ENCODE results near the gene NENF. TPM values are rescaled to one million over a fixed set of nuclear protein-coding genes. Genes with fewer than 3 reads are reported as not detected.
A peak's percentile ranks its signal among the peaks of the same experiment; 100 is the strongest.

Gene NENF
- total and polyA plus RNA-seq, 2 donors (not counting 1 experiment from before 2014, with no cell fraction given), result 10.6 to 20.3 TPM

DNA sequence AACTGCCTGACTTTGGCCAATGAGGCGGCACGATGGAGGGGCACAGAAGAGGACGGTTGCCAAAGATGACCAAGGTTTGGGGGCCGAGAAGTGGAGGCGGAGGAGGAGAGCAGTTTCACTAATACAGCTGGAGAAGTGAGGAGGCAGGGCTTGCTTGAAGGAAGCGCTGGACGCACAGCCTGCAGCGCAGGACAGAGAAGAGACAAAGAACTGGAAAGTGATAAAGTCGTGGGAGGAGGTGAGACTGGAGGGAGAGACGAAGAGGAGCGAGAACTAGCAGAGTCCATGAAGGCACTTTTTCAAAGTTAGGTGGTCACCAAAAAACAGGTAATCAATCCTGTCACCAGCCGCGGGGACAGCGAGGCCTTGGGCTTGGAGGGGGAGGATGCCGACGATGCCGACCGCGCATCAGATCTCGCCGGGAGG lies 18.8 kb upstream of the NENF start:
- peaks cover 45% of the 10 kb centered on the region for H3K79me2 ChIP-seq (ENCODE audit: control insufficient read depth, insufficient read depth, low read length)
- H3K4me3 Mint-ChIP-seq, result peak overlapping the region; percentile 99
- H3K27me3 Mint-ChIP-seq, result no peaks in the 10 kb centered on the region
- peak overlapping the region; percentile 98 for H2AFZ ChIP-seq (ENCODE audit: insufficient read depth, low read depth, low read length, poor library complexity, severe bottlenecking)
- H3K4me3 ChIP-seq (ENCODE audit: control extremely low read depth in 1 of 5, extremely low read depth in 1 of 5, insufficient read depth in 1 of 5, low read depth in 2 of 5, low read length in 4 of 5), result peak overlapping the region; percentile 64 to 93 (median 83)
- peak overlapping the region in 1 of 2 donors; percentile 71 for H3K27ac ChIP-seq (ENCODE audit: low read length in 2 of 2)
- no peak for DNase-seq
- no peaks in the 10 kb centered on the region for H3K27me3 ChIP-seq (replicated peaks in 1 of 4; ENCODE audit: control extremely low read depth in 1 of 4, control insufficient read depth in 3 of 4, insufficient read depth in 4 of 4, low read length in 3 of 4)
- 29% methylated on average over 21 of the region's 21 CpGs for WGBS (ENCODE audit: insufficient coverage)
- peaks cover 39% of the 10 kb centered on the region for H3K4me1 Mint-ChIP-seq
- ChIA-PET POLR2A (interaction anchor here (1.0 kb wide), 1 partner anchor 17 kb away, joined by 4 read pairs; no protein-coding TSS in a partner anchor), CTCF (interaction anchor here (2.7 kb wide), 1 partner anchor 42 kb away, joined by 15 read pairs; no protein-coding TSS in a partner anchor)
- H3K4me2 ChIP-seq (replicated peaks; ENCODE audit: low read depth, low read length, poor library complexity, severe bottlenecking), result peak overlapping the region; percentile 80
- no peak for ATAC-seq (ENCODE audit: low read depth)
- H3K27ac Mint-ChIP-seq, result peak overlapping the region; percentile 86
- TF ChIP-seq, protein P1, sequence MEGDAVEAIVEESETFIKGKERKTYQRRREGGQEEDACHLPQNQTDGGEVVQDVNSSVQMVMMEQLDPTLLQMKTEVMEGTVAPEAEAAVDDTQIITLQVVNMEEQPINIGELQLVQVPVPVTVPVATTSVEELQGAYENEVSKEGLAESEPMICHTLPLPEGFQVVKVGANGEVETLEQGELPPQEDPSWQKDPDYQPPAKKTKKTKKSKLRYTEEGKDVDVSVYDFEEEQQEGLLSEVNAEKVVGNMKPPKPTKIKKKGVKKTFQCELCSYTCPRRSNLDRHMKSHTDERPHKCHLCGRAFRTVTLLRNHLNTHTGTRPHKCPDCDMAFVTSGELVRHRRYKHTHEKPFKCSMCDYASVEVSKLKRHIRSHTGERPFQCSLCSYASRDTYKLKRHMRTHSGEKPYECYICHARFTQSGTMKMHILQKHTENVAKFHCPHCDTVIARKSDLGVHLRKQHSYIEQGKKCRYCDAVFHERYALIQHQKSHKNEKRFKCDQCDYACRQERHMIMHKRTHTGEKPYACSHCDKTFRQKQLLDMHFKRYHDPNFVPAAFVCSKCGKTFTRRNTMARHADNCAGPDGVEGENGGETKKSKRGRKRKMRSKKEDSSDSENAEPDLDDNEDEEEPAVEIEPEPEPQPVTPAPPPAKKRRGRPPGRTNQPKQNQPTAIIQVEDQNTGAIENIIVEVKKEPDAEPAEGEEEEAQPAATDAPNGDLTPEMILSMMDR (IDR thresholded peaks at IDR 0.05), result no peak
- TF ChIP-seq EZH2 (IDR thresholded peaks at IDR 0.05; ENCODE audit: borderline replicate concordance, insufficient read depth, low read depth, low read length, poor library complexity, severe bottlenecking), result no peak
- no peaks in the 10 kb centered on the region for H3K9me3 Mint-ChIP-seq (ENCODE audit: insufficient read depth)
- peaks cover 10% of the 10 kb centered on the region for H4K20me1 ChIP-seq (ENCODE audit: control insufficient read depth, insufficient read depth, low read length, poor library complexity, severe bottlenecking)
- peak overlapping the region; percentile 82 for H3K9ac ChIP-seq (ENCODE audit: low read length)
- no peaks in the 10 kb centered on the region for H3K9me3 ChIP-seq (ENCODE audit: control extremely low read depth in 1 of 3, control insufficient read depth in 2 of 3, insufficient read depth in 1 of 3, low read length in 2 of 3)
- intact Hi-C loops (cut with micrococcal nuclease), result loop anchor here (1.0 to 5.0 kb wide), 4 partner anchors 46 to 835 kb away; partner anchors contain the start of genes FLVCR1 and SLC30A1
- H3K36me3 ChIP-seq (replicated peaks in 1 of 2; ENCODE audit: control extremely low read depth in 1 of 2, control insufficient read depth in 1 of 2, extremely low read depth in 1 of 2, insufficient read depth in 2 of 2, low read length in 1 of 2), result peaks cover 0 to 23% of the 10 kb centered on the region in 2 experiments
- H3K4me1 ChIP-seq (ENCODE audit: control insufficient read depth in 2 of 2, insufficient read depth in 2 of 2, low read length in 2 of 2), result peaks cover 24 to 35% of the 10 kb centered on the region in 2 donors
